Measurements from ENCODE around the gene CXCL11.

Gene CXCL11

DNA sequence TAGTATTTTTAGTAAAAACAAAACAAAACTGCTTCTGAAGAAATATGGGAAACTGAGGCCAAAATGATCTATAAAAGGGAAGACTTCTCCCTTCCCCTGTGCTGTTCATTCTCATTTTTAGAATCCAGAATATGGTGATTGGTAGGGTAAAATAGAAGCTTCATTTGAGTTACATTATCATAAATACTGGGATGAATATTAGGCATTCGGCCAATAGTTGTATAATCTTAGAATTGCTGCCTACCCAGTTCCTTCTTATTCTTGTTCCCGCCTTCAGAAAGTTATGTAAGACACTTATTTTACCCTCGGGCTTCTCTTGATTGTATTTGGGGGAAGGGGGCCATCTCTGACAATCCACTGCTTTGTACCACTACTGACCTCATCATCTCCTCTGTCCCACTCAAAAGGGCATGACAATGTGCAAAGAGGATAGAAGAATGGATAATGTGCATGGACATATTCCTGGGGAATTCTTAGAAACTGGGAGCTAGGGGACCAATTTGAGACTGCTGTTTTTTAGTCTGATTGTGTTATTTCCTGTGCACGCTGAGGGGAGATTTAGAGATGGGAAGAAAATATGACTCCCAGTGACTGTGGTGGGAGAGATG, 39.2 kb upstream of the CXCL11 start:
- TF ChIP-seq TEAD4 (IDR thresholded peaks at IDR 0.05) (no peak), EP300 (IDR thresholded peaks at IDR 0.05; ENCODE audit: borderline replicate concordance) (no peak), TAF1 (IDR thresholded peaks at IDR 0.05; ENCODE audit: low read depth) (no peak), NFIC (IDR thresholded peaks at IDR 0.05) (no peak)
- TF ChIP-seq, protein P1, sequence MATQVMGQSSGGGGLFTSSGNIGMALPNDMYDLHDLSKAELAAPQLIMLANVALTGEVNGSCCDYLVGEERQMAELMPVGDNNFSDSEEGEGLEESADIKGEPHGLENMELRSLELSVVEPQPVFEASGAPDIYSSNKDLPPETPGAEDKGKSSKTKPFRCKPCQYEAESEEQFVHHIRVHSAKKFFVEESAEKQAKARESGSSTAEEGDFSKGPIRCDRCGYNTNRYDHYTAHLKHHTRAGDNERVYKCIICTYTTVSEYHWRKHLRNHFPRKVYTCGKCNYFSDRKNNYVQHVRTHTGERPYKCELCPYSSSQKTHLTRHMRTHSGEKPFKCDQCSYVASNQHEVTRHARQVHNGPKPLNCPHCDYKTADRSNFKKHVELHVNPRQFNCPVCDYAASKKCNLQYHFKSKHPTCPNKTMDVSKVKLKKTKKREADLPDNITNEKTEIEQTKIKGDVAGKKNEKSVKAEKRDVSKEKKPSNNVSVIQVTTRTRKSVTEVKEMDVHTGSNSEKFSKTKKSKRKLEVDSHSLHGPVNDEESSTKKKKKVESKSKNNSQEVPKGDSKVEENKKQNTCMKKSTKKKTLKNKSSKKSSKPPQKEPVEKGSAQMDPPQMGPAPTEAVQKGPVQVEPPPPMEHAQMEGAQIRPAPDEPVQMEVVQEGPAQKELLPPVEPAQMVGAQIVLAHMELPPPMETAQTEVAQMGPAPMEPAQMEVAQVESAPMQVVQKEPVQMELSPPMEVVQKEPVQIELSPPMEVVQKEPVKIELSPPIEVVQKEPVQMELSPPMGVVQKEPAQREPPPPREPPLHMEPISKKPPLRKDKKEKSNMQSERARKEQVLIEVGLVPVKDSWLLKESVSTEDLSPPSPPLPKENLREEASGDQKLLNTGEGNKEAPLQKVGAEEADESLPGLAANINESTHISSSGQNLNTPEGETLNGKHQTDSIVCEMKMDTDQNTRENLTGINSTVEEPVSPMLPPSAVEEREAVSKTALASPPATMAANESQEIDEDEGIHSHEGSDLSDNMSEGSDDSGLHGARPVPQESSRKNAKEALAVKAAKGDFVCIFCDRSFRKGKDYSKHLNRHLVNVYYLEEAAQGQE (IDR thresholded peaks at IDR 0.05; ENCODE audit: low read depth), result no peak

DNA sequence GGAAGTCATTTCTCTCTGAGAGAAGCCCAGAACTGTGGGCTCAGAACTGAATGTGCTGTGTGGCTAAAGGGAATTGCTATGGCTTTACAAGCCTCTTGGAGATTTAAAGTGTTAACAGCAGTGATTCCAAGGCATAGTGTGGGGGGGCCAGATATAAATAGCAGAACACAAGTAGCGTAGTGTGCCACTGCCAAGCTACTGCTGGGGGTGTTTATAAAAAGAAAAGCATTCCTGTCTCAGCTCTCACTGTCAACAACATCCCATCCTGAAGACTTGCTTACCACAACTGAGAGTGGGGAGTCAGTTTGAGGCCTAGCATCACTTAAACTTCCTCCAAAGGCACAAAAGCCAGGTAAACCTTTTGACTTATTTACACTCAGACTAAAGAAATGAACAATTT, 38.6 kb upstream of the CXCL11 start, which contains the start of gene ART3:
TSS of gene ART3 (plus strand) at position 242 of the 400 bp plus-strand sequence. CDS start 1,181 bp downstream, outside the sequence.
- no peak for TF ChIP-seq EGR1 (IDR thresholded peaks at IDR 0.05)
- TF ChIP-seq ZBTB7A (IDR thresholded peaks at IDR 0.05; ENCODE audit: low read depth), result no peak
- no peak for TF ChIP-seq TAF1 (IDR thresholded peaks at IDR 0.05; ENCODE audit: low read depth)
- TF ChIP-seq NFIC (IDR thresholded peaks at IDR 0.05), result no peak
- no peak for TF ChIP-seq CEBPB (IDR thresholded peaks at IDR 0.05)
- TF ChIP-seq TEAD4 (IDR thresholded peaks at IDR 0.05), result no peak
- TF ChIP-seq, protein P2, sequence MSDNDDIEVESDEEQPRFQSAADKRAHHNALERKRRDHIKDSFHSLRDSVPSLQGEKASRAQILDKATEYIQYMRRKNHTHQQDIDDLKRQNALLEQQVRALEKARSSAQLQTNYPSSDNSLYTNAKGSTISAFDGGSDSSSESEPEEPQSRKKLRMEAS (IDR thresholded peaks at IDR 0.05), result no peak
- no peak for TF ChIP-seq EP300 (IDR thresholded peaks at IDR 0.05; ENCODE audit: borderline replicate concordance)
- TF ChIP-seq, protein P1 (IDR thresholded peaks at IDR 0.05; ENCODE audit: low read depth), result no peak
- TF ChIP-seq TCF12 (IDR thresholded peaks at IDR 0.05; ENCODE audit: low read depth), result no peak
- TF ChIP-seq RAD21 (IDR thresholded peaks at IDR 0.05; ENCODE audit: low read depth), result no peak
- no peak for TF ChIP-seq FOXM1 (IDR thresholded peaks at IDR 0.05; ENCODE audit: borderline replicate concordance, low read depth)
- TF ChIP-seq CREB1 (IDR thresholded peaks at IDR 0.05; ENCODE audit: low read depth), result no peak
- no peak for TF ChIP-seq YY1 (IDR thresholded peaks at IDR 0.05; ENCODE audit: low read depth)

DNA sequence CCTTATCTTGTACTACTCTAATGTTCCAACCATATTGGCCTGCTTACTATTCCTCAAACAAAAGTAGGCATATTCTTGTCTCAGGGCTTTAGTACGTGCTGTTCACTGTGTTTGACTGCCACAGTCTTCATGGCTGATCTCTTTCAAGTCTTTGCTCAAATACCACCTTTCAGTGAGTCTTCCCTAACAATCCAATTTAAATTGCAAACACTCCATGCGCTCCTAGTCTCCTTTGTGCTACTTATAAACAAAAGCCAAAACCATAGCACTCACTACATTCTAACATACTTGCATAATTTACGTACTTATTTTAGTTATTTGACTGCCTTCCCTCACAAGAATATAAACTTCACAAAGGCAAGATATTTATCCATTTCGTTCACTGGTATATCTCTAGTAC, 36.9 kb upstream of the CXCL11 start:
- no peak for TF ChIP-seq TAF1 (IDR thresholded peaks at IDR 0.05; ENCODE audit: low read depth)
- no peak for TF ChIP-seq TCF12 (IDR thresholded peaks at IDR 0.05; ENCODE audit: low read depth)
- TF ChIP-seq, protein P3, sequence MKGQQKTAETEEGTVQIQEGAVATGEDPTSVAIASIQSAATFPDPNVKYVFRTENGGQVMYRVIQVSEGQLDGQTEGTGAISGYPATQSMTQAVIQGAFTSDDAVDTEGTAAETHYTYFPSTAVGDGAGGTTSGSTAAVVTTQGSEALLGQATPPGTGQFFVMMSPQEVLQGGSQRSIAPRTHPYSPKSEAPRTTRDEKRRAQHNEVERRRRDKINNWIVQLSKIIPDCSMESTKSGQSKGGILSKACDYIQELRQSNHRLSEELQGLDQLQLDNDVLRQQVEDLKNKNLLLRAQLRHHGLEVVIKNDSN (IDR thresholded peaks at IDR 0.05), result no peak
- TF ChIP-seq, protein P1 (IDR thresholded peaks at IDR 0.05; ENCODE audit: low read depth), result no peak
- no peak for TF ChIP-seq CREB1 (IDR thresholded peaks at IDR 0.05; ENCODE audit: low read depth)
- no peak for TF ChIP-seq NFIC (IDR thresholded peaks at IDR 0.05)
- TF ChIP-seq, protein P2 (IDR thresholded peaks at IDR 0.05), result no peak
- TF ChIP-seq YY1 (IDR thresholded peaks at IDR 0.05; ENCODE audit: low read depth), result no peak

DNA sequence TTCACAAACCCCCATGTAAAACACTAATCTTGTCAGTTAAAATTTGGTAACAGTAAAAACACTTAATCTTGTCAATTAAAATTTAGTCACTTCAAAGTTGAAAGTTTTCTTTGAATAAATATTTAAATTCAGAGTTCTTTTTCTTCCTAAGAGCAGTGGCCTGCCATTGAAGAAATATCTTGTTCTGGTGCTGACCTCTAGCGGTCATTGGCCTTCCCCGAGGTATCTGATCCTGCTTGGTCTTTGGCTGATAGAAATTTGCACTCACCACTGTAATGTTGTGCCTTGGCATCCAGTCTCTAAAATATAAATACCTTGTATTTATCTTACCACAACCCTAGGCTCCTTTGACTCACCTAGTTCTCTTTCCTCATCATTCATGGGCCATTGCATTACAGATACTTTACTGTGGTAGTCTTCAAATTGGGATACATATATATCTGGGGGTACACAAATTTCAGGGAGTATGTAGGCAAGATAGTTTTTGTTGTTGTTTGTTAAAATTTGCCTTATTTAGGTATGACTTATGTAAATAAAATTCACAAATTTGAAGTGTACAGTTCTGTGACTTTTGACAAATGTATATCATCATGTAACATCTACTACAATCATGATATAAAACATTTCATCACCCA, 31.9 kb upstream of the CXCL11 start:
- no peak for TF ChIP-seq ZBTB7A (IDR thresholded peaks at IDR 0.05; ENCODE audit: low read depth)
- no peak for TF ChIP-seq YY1 (IDR thresholded peaks at IDR 0.05; ENCODE audit: low read depth)
- TF ChIP-seq EGR1 (IDR thresholded peaks at IDR 0.05), result no peak
- no peak for TF ChIP-seq TEAD4 (IDR thresholded peaks at IDR 0.05)
- no peak for TF ChIP-seq TCF12 (IDR thresholded peaks at IDR 0.05; ENCODE audit: low read depth)
- TF ChIP-seq RAD21 (IDR thresholded peaks at IDR 0.05; ENCODE audit: low read depth), result peak; percentile 88

DNA sequence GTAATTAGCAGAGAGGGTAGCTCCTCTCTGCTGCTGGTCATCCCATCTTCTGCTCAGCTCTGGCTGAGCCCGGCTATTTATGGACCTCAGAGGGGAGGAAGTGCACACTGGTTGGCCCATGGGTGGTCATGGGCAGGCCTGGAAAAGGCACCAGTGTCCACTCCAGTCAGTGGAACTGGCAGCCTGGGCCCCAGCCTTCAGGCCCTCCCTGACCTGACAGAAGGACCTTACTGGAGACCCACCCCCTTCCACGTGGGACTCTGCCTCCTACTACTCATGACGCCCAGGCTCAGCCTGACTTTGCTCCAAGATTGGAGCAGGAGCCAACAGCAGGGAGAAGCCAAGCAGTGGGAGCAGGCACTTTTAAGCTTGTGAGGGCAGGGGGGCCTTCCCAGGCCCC, 30.7 kb upstream of the CXCL11 start:
- TF ChIP-seq CEBPB (IDR thresholded peaks at IDR 0.05) (no peak), TCF12 (IDR thresholded peaks at IDR 0.05; ENCODE audit: low read depth) (no peak), TEAD4 (IDR thresholded peaks at IDR 0.05) (no peak), EP300 (IDR thresholded peaks at IDR 0.05; ENCODE audit: borderline replicate concordance) (no peak), RAD21 (IDR thresholded peaks at IDR 0.05; ENCODE audit: low read depth) (no peak), NFIC (IDR thresholded peaks at IDR 0.05) (no peak), YY1 (IDR thresholded peaks at IDR 0.05; ENCODE audit: low read depth) (no peak), ZBTB7A (IDR thresholded peaks at IDR 0.05; ENCODE audit: low read depth) (no peak), TAF1 (IDR thresholded peaks at IDR 0.05; ENCODE audit: low read depth) (no peak)
- TF ChIP-seq, protein P1 (IDR thresholded peaks at IDR 0.05; ENCODE audit: low read depth), result no peak
- TF ChIP-seq, protein P2 (IDR thresholded peaks at IDR 0.05), result no peak
- TF ChIP-seq, protein P3 (IDR thresholded peaks at IDR 0.05), result no peak

Measured in Ishikawa (cell line).